HEK293 (cell line): ENCODE measurements around the gene SLC38A10.

Experiments used
- CTCF ChIA-PET: fragments of 350-600 bp; formaldehyde crosslinking; extraction: SDS; loops from one replicate; lab custom pipeline; 2021; ENCODE audit warnings: antibody characterized with exemption; lab: Yijun Ruan, JAX
- POLR2A ChIA-PET: fragments of 300-600 bp; formaldehyde crosslinking; extraction: SDS; loops from one replicate; lab custom pipeline; 2020; ENCODE audit warnings: antibody characterized with exemption, inconsistent platforms; lab: Yijun Ruan, JAX
- H3K27ac ChIP-seq: fragments of 200-500 bp; sonication (Bioruptor generic); 2 replicates; pipeline ENCODE4 v1.5.1; 2014; ENCODE audit warnings: low read depth, low read length, control low read depth, inconsistent platforms; ENCODE audit errors: extremely low read depth
- H3K36me3 ChIP-seq, 2 experiments: fragments of 200-500 bp in 1 of 2; sonication (Bioruptor generic) in 1 of 2; 1 replicate in 1 of 2; 2 replicates in 1 of 2; pipeline ENCODE4 v1.5.1; 2014 to 2017; ENCODE audit warnings: inconsistent platforms in 2 of 2, low read length in 2 of 2; ENCODE audit not compliant: control insufficient read depth in 2 of 2, insufficient read depth in 1 of 2
- H3K4me1 ChIP-seq: fragments of 200-500 bp; sonication (Bioruptor generic); 2 replicates; pipeline ENCODE4 v1.5.1; 2014; ENCODE audit warnings: mild to moderate bottlenecking, low read length, inconsistent platforms; ENCODE audit not compliant: control insufficient read depth, insufficient read depth
- H3K4me3 ChIP-seq: 2 replicates; pipeline ENCODE4 v1.5.1; 2011; ENCODE audit warnings: low read depth, mild to moderate bottlenecking, control low read depth, low read length, moderate library complexity
- H3K9me3 ChIP-seq: fragments of 200-500 bp; sonication (Bioruptor generic); 2 replicates; pipeline ENCODE4 v1.5.1; 2014; ENCODE audit warnings: low read depth, low read length, inconsistent platforms; ENCODE audit not compliant: control insufficient read depth, insufficient read depth
- BCL11B ChIP-seq: fragments of 450-650 bp; formaldehyde crosslinking; IDR thresholded peaks from 2 replicates; pipeline ENCODE4 v1.5.1; 2016; ENCODE audit warnings: low read depth, missing biosample characterization, missing genetic modification characterization
- GLIS1 ChIP-seq: fragments of 450-650 bp; formaldehyde crosslinking; IDR thresholded peaks from 2 replicates; pipeline ENCODE4 v1.5.1; 2016; ENCODE audit warnings: missing biosample characterization, missing genetic modification characterization
- GLIS2 ChIP-seq: fragments of 450-650 bp; formaldehyde crosslinking; IDR thresholded peaks from 2 replicates; pipeline ENCODE4 v1.5.1; 2016; ENCODE audit warnings: missing biosample characterization, missing genetic modification characterization
- RBAK ChIP-seq: fragments of 450-650 bp; formaldehyde crosslinking; IDR thresholded peaks from 2 replicates; pipeline ENCODE4 v1.5.1; 2016; ENCODE audit warnings: missing biosample characterization, missing genetic modification characterization
- REPIN1 ChIP-seq: fragments of 450-650 bp; formaldehyde crosslinking; IDR thresholded peaks from 2 replicates; pipeline ENCODE4 v1.5.1; 2017; ENCODE audit warnings: missing biosample characterization, missing genetic modification characterization, low read depth
- ZNF600 ChIP-seq: fragments of 450-650 bp; formaldehyde crosslinking; IDR thresholded peaks from 2 replicates; pipeline ENCODE4 v1.5.1; 2016; ENCODE audit warnings: missing biosample characterization, missing genetic modification characterization
- ZNF629 ChIP-seq: fragments of 450-650 bp; formaldehyde crosslinking; IDR thresholded peaks from 2 replicates; pipeline ENCODE4 v1.5.1; 2017; ENCODE audit warnings: missing biosample characterization, missing genetic modification characterization
- ZNF76 ChIP-seq: fragments of 450-650 bp; formaldehyde crosslinking; IDR thresholded peaks from 2 replicates; pipeline ENCODE4; 2016; ENCODE audit warnings: low read depth, missing biosample characterization, missing genetic modification characterization, borderline replicate concordance
- ZNF837 ChIP-seq: fragments of 450-650 bp; formaldehyde crosslinking; IDR thresholded peaks from 2 replicates; pipeline ENCODE4 v1.5.1; 2016; ENCODE audit warnings: missing biosample characterization, missing genetic modification characterization
- TF ChIP-seq, protein P1 (sequence below): fragments of 450-650 bp; formaldehyde crosslinking; optimal IDR thresholded peaks from 2 replicates; pipeline ENCODE3; 2016; ENCODE audit warnings: missing biosample characterization, mild to moderate bottlenecking, missing genetic modification characterization
- TF ChIP-seq, protein P2 (sequence below): fragments of 450-650 bp; formaldehyde crosslinking; IDR thresholded peaks from 2 replicates; pipeline ENCODE4 v1.5.1; 2016; ENCODE audit warnings: missing biosample characterization, missing genetic modification characterization
- TF ChIP-seq, protein P3 (sequence below): fragments of 450-650 bp; formaldehyde crosslinking; IDR thresholded peaks from 2 replicates; pipeline ENCODE4 v1.5.1; 2017; ENCODE audit warnings: missing biosample characterization, mild to moderate bottlenecking, missing genetic modification characterization, moderate library complexity
- TF ChIP-seq, protein P4 (sequence below): fragments of 450-650 bp; formaldehyde crosslinking; IDR thresholded peaks from 2 replicates; pipeline ENCODE4 v1.5.1; 2016; ENCODE audit warnings: missing biosample characterization, missing genetic modification characterization

SLC38A10 gene

DNA sequence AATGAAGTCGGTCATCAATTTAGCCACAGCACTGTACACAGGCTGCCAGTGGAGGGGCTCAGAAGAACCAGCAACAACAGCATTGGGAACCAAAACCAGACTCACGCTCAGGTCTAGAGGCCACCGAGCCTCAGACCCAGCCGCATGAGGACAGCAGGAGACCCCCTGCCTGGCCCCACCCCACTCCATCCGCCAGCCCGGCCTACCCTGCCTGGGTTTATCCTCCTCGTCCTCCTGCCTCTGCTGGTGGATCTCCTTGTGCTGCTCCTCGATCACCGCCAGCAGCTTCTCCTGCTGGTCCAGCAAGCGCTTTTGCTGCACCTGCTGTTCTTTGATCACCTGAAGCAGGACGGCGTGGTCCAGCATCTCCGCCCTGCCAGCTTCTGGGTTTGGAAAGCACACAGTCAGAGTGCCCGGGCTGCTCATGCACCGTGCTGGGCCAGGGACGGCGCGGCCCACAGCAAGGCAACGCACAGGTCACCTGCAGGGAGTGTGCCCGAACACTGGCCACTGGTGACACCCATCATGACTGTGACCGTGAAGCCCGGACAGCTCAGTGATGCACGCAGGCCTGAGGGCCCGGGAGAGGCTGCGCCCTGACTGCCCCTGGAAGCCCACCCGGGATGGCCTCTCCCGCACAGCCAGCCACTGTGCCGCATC is 48.3 kb downstream of the SLC38A10 start:
- CTCF ChIA-PET: interaction anchor here (0.6 kb wide), 1 partner anchor 262 kb away, joined by 3 read pairs; no protein-coding TSS in a partner anchor

DNA sequence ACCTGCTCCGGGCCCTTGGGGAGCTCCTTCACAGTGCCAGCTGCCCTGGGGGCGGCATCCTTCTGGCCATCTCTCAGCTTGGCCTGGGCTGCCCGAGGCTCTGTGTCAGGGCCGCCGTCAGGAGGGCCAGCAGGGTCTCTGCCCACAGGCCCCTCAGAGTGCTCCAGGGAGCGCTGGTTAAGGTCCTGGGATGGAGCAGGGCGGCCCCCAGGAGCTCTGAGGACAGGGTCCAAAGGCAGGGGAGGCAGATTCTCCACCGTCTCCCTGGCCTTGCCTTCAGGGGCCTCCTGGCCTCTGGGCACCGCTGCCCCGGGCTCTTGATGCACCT is 48.8 kb downstream of the SLC38A10 start:
- TF ChIP-seq GLIS1 (tag by site-specific recombination): no peak
- TF ChIP-seq ZNF629 (tag by site-specific recombination): no peak
- TF ChIP-seq ZNF76 (tag by site-specific recombination): no peak
- TF ChIP-seq REPIN1: no peak
- TF ChIP-seq, protein P1, sequence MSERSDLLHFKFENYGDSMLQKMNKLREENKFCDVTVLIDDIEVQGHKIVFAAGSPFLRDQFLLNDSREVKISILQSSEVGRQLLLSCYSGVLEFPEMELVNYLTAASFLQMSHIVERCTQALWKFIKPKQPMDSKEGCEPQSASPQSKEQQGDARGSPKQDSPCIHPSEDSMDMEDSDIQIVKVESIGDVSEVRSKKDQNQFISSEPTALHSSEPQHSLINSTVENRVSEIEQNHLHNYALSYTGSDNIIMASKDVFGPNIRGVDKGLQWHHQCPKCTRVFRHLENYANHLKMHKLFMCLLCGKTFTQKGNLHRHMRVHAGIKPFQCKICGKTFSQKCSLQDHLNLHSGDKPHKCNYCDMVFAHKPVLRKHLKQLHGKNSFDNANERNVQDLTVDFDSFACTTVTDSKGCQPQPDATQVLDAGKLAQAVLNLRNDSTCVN (tag by site-specific recombination): no peak
- H3K4me1 ChIP-seq: no peaks in the 10 kb centered on the region; the same call in 1 of the 2 replicates
- H3K36me3 ChIP-seq: peaks cover 0 to 51% of the 10 kb centered on the region in 2 experiments; a peak in 1 of 3 replicates
- ChIA-PET CTCF (no interaction called here), POLR2A (interaction anchor here (0.6 to 1.4 kb wide), 3 partner anchors 149 to 271 kb away, joined by 3 read pairs; partner anchors contain the start of gene BAHCC1)
- H3K9me3 ChIP-seq: no peaks in the 10 kb centered on the region
- no peak overlapping the region for H3K4me3 ChIP-seq
- H3K27ac ChIP-seq: no peak overlapping the region

More for the DNA sequence above, 48.3 kb downstream of the SLC38A10 start:
- peak; percentile 34; the same call in 1 of the 2 replicates for TF ChIP-seq ZNF837 (tag by site-specific recombination)
- TF ChIP-seq, protein P2, sequence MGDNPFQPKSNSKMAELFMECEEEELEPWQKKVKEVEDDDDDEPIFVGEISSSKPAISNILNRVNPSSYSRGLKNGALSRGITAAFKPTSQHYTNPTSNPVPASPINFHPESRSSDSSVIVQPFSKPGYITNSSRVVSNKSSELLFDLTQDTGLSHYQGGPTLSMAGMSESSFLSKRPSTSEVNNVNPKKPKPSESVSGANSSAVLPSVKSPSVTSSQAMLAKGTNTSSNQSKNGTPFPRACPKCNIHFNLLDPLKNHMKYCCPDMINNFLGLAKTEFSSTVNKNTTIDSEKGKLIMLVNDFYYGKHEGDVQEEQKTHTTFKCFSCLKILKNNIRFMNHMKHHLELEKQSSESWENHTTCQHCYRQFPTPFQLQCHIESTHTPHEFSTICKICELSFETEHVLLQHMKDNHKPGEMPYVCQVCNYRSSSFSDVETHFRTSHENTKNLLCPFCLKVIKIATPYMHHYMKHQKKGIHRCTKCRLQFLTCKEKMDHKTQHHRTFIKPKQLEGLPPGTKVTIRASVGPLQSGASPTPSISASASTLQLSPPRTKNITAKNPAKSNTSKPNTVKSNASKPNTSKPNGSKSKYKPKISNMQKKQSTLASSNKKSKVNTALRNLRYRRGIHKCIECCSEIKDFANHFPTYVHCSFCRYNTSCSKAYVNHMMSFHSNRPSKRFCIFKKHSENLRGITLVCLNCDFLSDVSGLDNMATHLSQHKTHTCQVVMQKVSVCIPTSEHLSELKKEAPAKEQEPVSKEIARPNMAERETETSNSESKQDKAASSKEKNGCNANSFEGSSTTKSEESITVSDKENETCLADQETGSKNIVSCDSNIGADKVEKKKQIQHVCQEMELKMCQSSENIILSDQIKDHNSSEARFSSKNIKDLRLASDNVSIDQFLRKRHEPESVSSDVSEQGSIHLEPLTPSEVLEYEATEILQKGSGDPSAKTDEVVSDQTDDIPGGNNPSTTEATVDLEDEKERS (tag by site-specific recombination): no peak
- no peak; the same call in 1 of the 2 replicates for TF ChIP-seq GLIS2 (tag by site-specific recombination)
- TF ChIP-seq, all 188 proteins: peak for 1
- Histone ChIP-seq H3K36me3 (peaks cover 0 to 52% of the 10 kb centered on the region in 2 experiments; a peak in 1 of 3 replicates), H3K4me1 (no peaks in the 10 kb centered on the region), H3K9me3 (no peaks in the 10 kb centered on the region), H3K4me3 (no peak overlapping the region), H3K27ac (no peak overlapping the region)
- POLR2A ChIA-PET: interaction anchor here (0.6 to 1.4 kb wide), 3 partner anchors 148 to 271 kb away, joined by 3 read pairs; partner anchors contain the start of gene BAHCC1

DNA sequence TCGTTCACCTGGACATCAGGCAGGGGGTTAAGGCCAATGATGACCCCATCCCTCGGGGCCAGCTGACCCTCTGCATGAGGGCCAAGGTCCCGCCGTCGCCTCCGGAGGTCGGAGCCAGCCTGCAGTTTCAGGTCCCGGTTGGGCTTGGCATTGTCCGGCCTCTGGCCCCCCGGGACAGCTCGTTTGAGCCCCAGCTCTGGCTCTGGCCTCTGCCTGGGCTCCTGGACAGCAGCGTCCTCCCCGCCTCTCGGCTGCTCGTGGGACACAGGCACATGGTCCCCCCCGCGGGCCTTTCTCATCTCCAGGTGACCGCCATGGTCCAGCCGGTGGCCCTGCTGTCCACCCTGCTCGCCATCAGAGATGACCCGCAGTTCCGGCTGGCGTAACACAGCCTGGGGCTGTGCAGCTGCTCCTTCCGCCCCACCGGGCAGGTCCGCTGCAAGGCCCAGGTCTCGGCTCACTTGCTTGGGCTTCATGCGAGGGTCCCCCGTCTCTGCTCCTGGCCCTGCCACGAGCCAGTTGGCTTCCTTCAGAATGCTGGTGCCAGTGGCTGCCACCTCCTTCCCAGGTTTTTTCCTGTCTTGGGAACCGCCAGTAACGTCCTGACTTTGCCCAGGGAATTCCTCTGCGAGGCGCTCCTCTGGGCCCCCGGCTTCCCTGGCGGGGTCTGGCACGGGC is 49.3 kb downstream of the SLC38A10 start:
- no peak for TF ChIP-seq RBAK (tag by site-specific recombination)
- TF ChIP-seq ZNF600: 0 out of 2 replicates have a peak, but pooled peaks have one; percentile 36
- TF ChIP-seq GLIS1 (tag by site-specific recombination): 0 out of 2 replicates have a peak, but pooled peaks have one; percentile 7
- TF ChIP-seq, protein P3, sequence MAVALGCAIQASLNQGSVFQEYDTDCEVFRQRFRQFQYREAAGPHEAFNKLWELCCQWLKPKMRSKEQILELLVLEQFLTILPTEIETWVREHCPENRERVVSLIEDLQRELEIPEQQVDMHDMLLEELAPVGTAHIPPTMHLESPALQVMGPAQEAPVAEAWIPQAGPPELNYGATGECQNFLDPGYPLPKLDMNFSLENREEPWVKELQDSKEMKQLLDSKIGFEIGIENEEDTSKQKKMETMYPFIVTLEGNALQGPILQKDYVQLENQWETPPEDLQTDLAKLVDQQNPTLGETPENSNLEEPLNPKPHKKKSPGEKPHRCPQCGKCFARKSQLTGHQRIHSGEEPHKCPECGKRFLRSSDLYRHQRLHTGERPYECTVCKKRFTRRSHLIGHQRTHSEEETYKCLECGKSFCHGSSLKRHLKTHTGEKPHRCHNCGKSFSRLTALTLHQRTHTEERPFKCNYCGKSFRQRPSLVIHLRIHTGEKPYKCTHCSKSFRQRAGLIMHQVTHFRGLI (tag by site-specific recombination): peak; percentile 65; the same call in 1 of the 2 replicates
- TF ChIP-seq BCL11B (tag by site-specific recombination): peak; percentile 65; the same call in 1 of the 2 replicates
- TF ChIP-seq, protein P4, sequence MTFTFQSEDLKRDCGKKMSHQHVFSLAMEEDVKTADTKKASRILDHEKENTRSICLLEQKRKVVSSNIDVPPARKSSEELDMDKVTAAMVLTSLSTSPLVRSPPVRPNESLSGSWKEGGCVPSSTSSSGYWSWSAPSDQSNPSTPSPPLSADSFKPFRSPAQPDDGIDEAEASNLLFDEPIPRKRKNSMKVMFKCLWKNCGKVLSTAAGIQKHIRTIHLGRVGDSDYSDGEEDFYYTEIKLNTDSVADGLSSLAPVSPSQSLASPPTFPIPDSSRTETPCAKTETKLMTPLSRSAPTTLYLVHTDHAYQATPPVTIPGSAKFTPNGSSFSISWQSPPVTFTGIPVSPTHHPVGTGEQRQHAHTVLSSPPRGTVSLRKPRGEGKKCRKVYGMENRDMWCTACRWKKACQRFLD (tag by site-specific recombination): no peak
- no peaks in the 10 kb centered on the region; the same call in 1 of the 2 replicates for H3K4me1 ChIP-seq
- peaks cover 0 to 51% of the 10 kb centered on the region in 2 experiments; a peak in 1 of 3 replicates for H3K36me3 ChIP-seq
- ChIA-PET POLR2A (interaction anchor here (0.5 to 1.4 kb wide), 3 partner anchors 149 to 401 kb away, joined by 3 to 4 read pairs (median 3); partner anchors contain the start of gene BAHCC1), CTCF (interaction anchor here (0.7 to 1.3 kb wide), 2 partner anchors 148 to 731 kb away, joined by 3 read pairs; no protein-coding TSS in a partner anchor)
- H3K9me3 ChIP-seq: no peaks in the 10 kb centered on the region
- H3K27ac ChIP-seq: no peak overlapping the region
- H3K4me3 ChIP-seq: no peak overlapping the region
